KMS-11 (cell line): Measurements from ENCODE around the gene TMEM62.

ENCODE experiments used
- H2AFZ ChIP-seq: fragments of 200-600 bp; sonication (generic); 2 replicates; pipeline ENCODE4 v1.6.1; 2016; ENCODE audit warnings: antibody characterized with exemption, mixed run types, low read depth
- H3K27ac ChIP-seq: fragments of 200-600 bp; sonication (generic); 2 replicates; pipeline ENCODE4 v1.6.1; 2016; ENCODE audit warnings: mild to moderate bottlenecking, mixed run types
- H3K27me3 ChIP-seq: fragments of 200-600 bp; sonication (generic); 2 replicates; pipeline ENCODE4 v1.6.1; 2017; ENCODE audit warnings: mild to moderate bottlenecking, low read depth, mixed run types, moderate library complexity; ENCODE audit not compliant: insufficient read depth
- H3K36me3 ChIP-seq: fragments of 200-600 bp; sonication (generic); 2 replicates; pipeline ENCODE4 v1.6.1; 2017; ENCODE audit warnings: mild to moderate bottlenecking, mixed run types; ENCODE audit not compliant: insufficient read depth
- H3K4me1 ChIP-seq: fragments of 200-600 bp; sonication (generic); 2 replicates; pipeline ENCODE4 v1.6.1; 2016; ENCODE audit warnings: mild to moderate bottlenecking, low read depth, mixed run types; ENCODE audit not compliant: poor library complexity, severe bottlenecking
- H3K4me2 ChIP-seq: fragments of 200-600 bp; sonication (generic); 2 replicates; pipeline ENCODE4 v1.7.0; 2016; ENCODE audit warnings: mild to moderate bottlenecking, mixed run types
- H3K4me3 ChIP-seq: fragments of 200-600 bp; sonication (generic); IDR thresholded peaks from 2 replicates; pipeline ENCODE4 v1.6.1; 2017; ENCODE audit warnings: low read depth, low read length, mixed read lengths; ENCODE audit not compliant: insufficient read depth
- H3K79me2 ChIP-seq: fragments of 200-600 bp; sonication (generic); 2 replicates; pipeline ENCODE4 v1.6.1; 2016; ENCODE audit warnings: low read depth, mixed run types; ENCODE audit not compliant: insufficient read depth
- H3K9ac ChIP-seq: fragments of 200-600 bp; sonication (generic); 2 replicates; pipeline ENCODE4 v1.6.1; 2016; ENCODE audit warnings: mild to moderate bottlenecking, mixed run types
- H4K20me1 ChIP-seq: fragments of 200-600 bp; sonication (generic); 2 replicates; pipeline ENCODE4 v1.6.1; 2016; ENCODE audit warnings: mild to moderate bottlenecking, mixed run types; ENCODE audit not compliant: insufficient read depth
- CTCF ChIP-seq: fragments of 200-600 bp; sonication (generic); conservative IDR thresholded peaks from 2 replicates; pipeline ENCODE4 v1.6.1; 2017; ENCODE audit warnings: low read depth, mild to moderate bottlenecking, antibody characterized with exemption, low read length, moderate library complexity, mixed read lengths

The TMEM62 gene

DNA sequence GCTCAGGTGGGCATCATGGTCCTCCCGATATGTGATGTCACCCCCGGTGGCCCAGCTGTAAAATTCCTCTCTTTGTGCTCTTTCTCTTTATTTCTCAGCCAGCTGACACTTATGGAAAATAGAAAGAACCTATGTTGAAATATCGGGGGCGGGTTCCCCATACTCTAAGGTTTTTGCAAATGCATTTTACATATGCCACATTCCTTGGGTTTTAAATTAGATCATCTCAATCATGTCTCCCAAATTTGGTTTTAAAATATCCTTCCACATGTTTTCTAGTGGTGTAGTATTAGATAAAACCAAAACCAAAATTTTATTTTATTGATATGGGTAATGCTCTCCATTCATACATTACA, 4.4 kb upstream of the TMEM62 start:
- H3K27me3 ChIP-seq, result no peaks in the 10 kb centered on the region
- no peak overlapping the region for H3K4me3 ChIP-seq
- H4K20me1 ChIP-seq, result no peaks in the 10 kb centered on the region
- no peak for TF ChIP-seq CTCF
- no peaks in the 10 kb centered on the region for H3K36me3 ChIP-seq
- H3K79me2 ChIP-seq, result no peaks in the 10 kb centered on the region
- peaks cover 7% of the 10 kb centered on the region for H3K4me1 ChIP-seq
- H3K9ac ChIP-seq, result no peak overlapping the region
- no peak overlapping the region for H2AFZ ChIP-seq
- H3K27ac ChIP-seq, result no peak overlapping the region
- H3K4me2 ChIP-seq, result no peak overlapping the region

- H3K9ac ChIP-seq, result peak overlapping the region; percentile 86; the same call in 1 of the 2 replicates
Measured at GRCh38 chr15:43132830-43133429, 456 bp upstream of the TMEM62 start.

GRCh38 chr15:43134157-43134635, 810 bp downstream of the TMEM62 start:
- Histone ChIP-seq H3K4me2 (peak overlapping the region; percentile 98), H2AFZ (peak overlapping the region; percentile 98), H3K79me2 (peaks cover 14% of the 10 kb centered on the region; the same call in 1 of the 2 replicates), H3K27ac (peak overlapping the region; percentile 54; the same call in 1 of the 2 replicates), H3K36me3 (peaks cover 11% of the 10 kb centered on the region; the same call in 1 of the 2 replicates), H4K20me1 (no peaks in the 10 kb centered on the region), H3K9ac (peak overlapping the region; percentile 86), H3K4me3 (no peak overlapping the region), H3K27me3 (no peaks in the 10 kb centered on the region), H3K4me1 (peaks cover 21% of the 10 kb centered on the region)
- TF ChIP-seq CTCF, result no peak

More at GRCh38 chr15:43132830-43133429, 456 bp upstream of the TMEM62 start:
- Histone ChIP-seq H3K79me2 (peaks cover 14% of the 10 kb centered on the region; the same call in 1 of the 2 replicates), H3K36me3 (0 out of 2 replicates have a peak, but pooled peaks cover 8% of the 10 kb centered on the region), H3K27ac (peak overlapping the region; percentile 54), H2AFZ (peak overlapping the region; percentile 98), H3K4me3 (no peak overlapping the region), H3K4me2 (peak overlapping the region; percentile 98), H3K4me1 (peaks cover 21% of the 10 kb centered on the region), H4K20me1 (no peaks in the 10 kb centered on the region), H3K27me3 (no peaks in the 10 kb centered on the region)
- no peak for TF ChIP-seq CTCF

DNA sequence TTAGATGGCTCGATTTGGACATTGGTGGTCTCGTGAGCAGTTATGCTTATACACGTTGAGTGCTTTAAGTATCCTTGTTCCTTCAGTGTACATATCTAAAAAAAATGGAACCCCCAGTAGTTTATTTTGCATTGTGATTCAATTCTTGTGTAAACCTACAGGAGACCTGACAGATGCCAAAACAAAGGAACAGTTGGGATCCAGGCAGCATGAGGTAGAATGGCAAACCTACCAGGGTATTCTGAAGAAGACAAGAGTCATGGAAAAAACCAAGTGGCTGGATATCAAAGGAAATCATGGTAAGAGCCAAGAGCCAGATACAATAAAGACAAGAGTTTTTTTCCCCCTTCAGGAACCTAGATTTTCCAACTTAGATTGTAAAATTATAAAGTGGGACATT, 2.0 kb downstream of the TMEM62 start:
- H3K27ac ChIP-seq, result no peak overlapping the region
- peaks cover 14% of the 10 kb centered on the region; the same call in 1 of the 2 replicates for H3K79me2 ChIP-seq
- no peaks in the 10 kb centered on the region for H4K20me1 ChIP-seq
- H3K4me3 ChIP-seq, result no peak overlapping the region
- no peak overlapping the region for H3K9ac ChIP-seq
- H3K4me1 ChIP-seq, result peaks cover 21% of the 10 kb centered on the region
- H3K4me2 ChIP-seq, result peak overlapping the region; percentile 98; the same call in 1 of the 2 replicates
- peaks cover 11% of the 10 kb centered on the region; the same call in 1 of the 2 replicates for H3K36me3 ChIP-seq
- no peak overlapping the region for H2AFZ ChIP-seq
- no peaks in the 10 kb centered on the region for H3K27me3 ChIP-seq
- TF ChIP-seq CTCF, result no peak
